CD4-positive, alpha-beta T cell (primary cell): ENCODE results near the gene MAT2A. TPM values are rescaled to one million over a fixed set of nuclear protein-coding genes. Genes with fewer than 3 reads are reported as not detected.

Experiments
- ATAC-seq: fragments of 200-7000 bp; cut with Tn5 transposase; one replicate; pipeline ENCODE4 v1.10.0; 2022; ENCODE audit warnings: mild to moderate bottlenecking; ENCODE audit not compliant: poor library complexity
- CTCF ChIA-PET: fragments of 350-600 bp; sonication (Branson Sonifier 250); formaldehyde crosslinking; loops from one replicate; lab custom pipeline; 2021; ENCODE audit warnings: antibody characterized with exemption, inconsistent platforms; lab: Charles Lee
- POLR2A ChIA-PET: fragments of 350-600 bp; sonication (Branson Sonifier 250); formaldehyde crosslinking; loops from one replicate; lab custom pipeline; 2021; ENCODE audit warnings: antibody characterized with exemption, inconsistent platforms; lab: Charles Lee
- DNase-seq, 14 experiments: peaks; one replicate each; pipeline ENCODE4 v3.0.0-alpha.2; 2013 to 2020; ENCODE audit warnings: mixed read lengths in 2 of 14
- H3K27ac ChIP-seq, 2 donors: one replicate each; pipeline versions ENCODE4 v1.5.1 to v1.7.0; 2013; ENCODE audit warnings: low read length in 2 of 2, low read depth in 1 of 2, mild to moderate bottlenecking in 1 of 2
- H3K27me3 ChIP-seq, 2 experiments: 1 replicate in 1 of 2; 2 replicates in 1 of 2; pipeline versions ENCODE4 v1.6.1 to v1.7.0; 2013; ENCODE audit warnings: low read length in 2 of 2, control low read depth in 1 of 2, mild to moderate bottlenecking in 1 of 2, moderate library complexity in 1 of 2; ENCODE audit not compliant: insufficient read depth in 2 of 2, control insufficient read depth in 1 of 2
- H3K36me3 ChIP-seq: one replicate; pipeline ENCODE4 v1.6.1; 2013; ENCODE audit warnings: low read length, control low read depth; ENCODE audit not compliant: insufficient read depth
- H3K4me1 ChIP-seq: one replicate; pipeline ENCODE4 v1.6.1; 2013; ENCODE audit warnings: low read length, control low read depth; ENCODE audit not compliant: insufficient read depth
- H3K4me3 ChIP-seq: one replicate; pipeline ENCODE4 v1.5.1; 2013; ENCODE audit warnings: mild to moderate bottlenecking, low read length, moderate library complexity
- H3K9me3 ChIP-seq, 2 experiments: 1 replicate in 1 of 2; 2 replicates in 1 of 2; pipeline versions ENCODE4 v1.6.1 to v1.7.0; 2013; ENCODE audit warnings: low read length in 2 of 2, mild to moderate bottlenecking in 2 of 2, control low read depth in 1 of 2, moderate library complexity in 1 of 2; ENCODE audit not compliant: control insufficient read depth in 1 of 2, insufficient read depth in 1 of 2
- H3K27ac Mint-ChIP-seq: one replicate; pipeline ENCODE4 v1.8.0; 2020; ENCODE audit warnings: mixed read lengths
- H3K27me3 Mint-ChIP-seq: one replicate; pipeline ENCODE4 v1.8.0; 2021; ENCODE audit warnings: mixed read lengths
- H3K36me3 Mint-ChIP-seq: one replicate; pipeline ENCODE4 v1.8.0; 2021; ENCODE audit warnings: low read depth, mixed read lengths
- H3K4me1 Mint-ChIP-seq: one replicate; pipeline ENCODE4 v1.8.0; 2021; ENCODE audit warnings: low read depth, mixed read lengths
- H3K4me3 Mint-ChIP-seq: one replicate; pipeline ENCODE4 v1.8.0; 2020; ENCODE audit warnings: mild to moderate bottlenecking, mixed read lengths
- H3K9me3 Mint-ChIP-seq: one replicate; pipeline ENCODE4 v1.8.0; 2020; ENCODE audit warnings: mixed read lengths
- CTCF ChIP-seq: fragments of 200-600 bp; IDR thresholded peaks from one replicate; pipeline ENCODE4 v1.8.0; 2022; ENCODE audit warnings: antibody characterized with exemption, mild to moderate bottlenecking
- intact Hi-C, 2 experiments: fragments of 100-400 bp; cut with DNase I in 1 of 2; cut with micrococcal nuclease in 1 of 2; formaldehyde crosslinking; loops; one replicate each; pipeline versions ENCODE4 v1.15.1 to v1.9.0; 2023 to 2025; cut with DNase I, micrococcal nuclease
- total RNA-seq, 174 experiments: library from RNA in 2 of 174; stranded (reverse) in 2 of 174; gene quantifications; one replicate each; pipeline ENCODE4 v1.2.3 and lab custom pipeline; 2021 to 2026

MAT2A gene
- total RNA-seq, 2 experiments from 2014 or later: 121 to 122 TPM

DNA sequence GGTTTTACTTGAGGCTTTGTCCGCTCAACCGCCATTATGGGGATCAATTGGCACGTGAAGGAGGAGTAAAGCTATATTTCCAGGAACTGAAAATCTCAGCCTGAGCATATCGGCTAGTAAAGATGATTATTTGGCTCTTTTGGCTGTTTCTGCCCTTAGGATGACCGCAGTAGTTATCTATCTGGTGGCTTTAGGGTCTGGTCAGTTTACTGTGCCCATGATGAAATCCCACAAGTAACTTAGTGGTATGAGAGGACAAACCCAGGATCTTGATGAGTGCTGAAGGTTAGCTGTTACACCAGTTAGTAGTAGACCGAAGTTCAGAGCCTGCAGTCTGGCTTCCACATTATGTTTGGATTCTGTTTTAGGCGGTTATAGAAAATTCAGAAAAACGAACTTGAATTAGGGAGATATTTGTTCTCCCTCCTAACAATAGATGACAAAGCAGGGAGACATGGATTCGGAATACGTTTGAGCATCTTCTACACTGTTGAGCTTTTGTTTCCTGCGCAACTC is 1.2 kb downstream of the MAT2A start:
- intact Hi-C loops: loop anchor here in 1 of 2 experiments (2.0 kb wide), 1 partner anchor 21 kb away; the partner anchor contains the start of gene GGCX
- DNase-seq: no peak
- H3K27ac Mint-ChIP-seq: peak overlapping the region; percentile 92
- peak overlapping the region; percentile 74 to 80 for H3K27ac ChIP-seq
- H3K27me3 Mint-ChIP-seq: no peaks in the 10 kb centered on the region
- H3K9me3 Mint-ChIP-seq: no peaks in the 10 kb centered on the region
- peak overlapping the region; percentile 91 for H3K4me3 Mint-ChIP-seq
- ATAC-seq: no peak
- H3K27me3 ChIP-seq: no peaks in the 10 kb centered on the region
- H3K4me3 ChIP-seq: peak overlapping the region; percentile 97
- H3K36me3 Mint-ChIP-seq: peaks cover 58% of the 10 kb centered on the region
- peaks cover 29% of the 10 kb centered on the region for H3K4me1 ChIP-seq
- H3K4me1 Mint-ChIP-seq: peaks cover 52% of the 10 kb centered on the region
- ChIA-PET CTCF (interaction anchor here (6.0 kb wide), 1 partner anchor 10 kb away, joined by 42 read pairs; no protein-coding TSS in a partner anchor), POLR2A (interaction anchor here (1.0 to 5.8 kb wide), 16 partner anchors 9 to 901 kb away, joined by 4 to 63 read pairs (median 16); partner anchors contain the start of genes C2orf68, ELMOD3, GGCX and KDM3A)
- no peaks in the 10 kb centered on the region for H3K9me3 ChIP-seq
- H3K36me3 ChIP-seq: peaks cover 40% of the 10 kb centered on the region
- TF ChIP-seq CTCF: no peak

- Mint-ChIP-seq H3K36me3 (peaks cover 67% of the 10 kb centered on the region), H3K4me3 (peak overlapping the region; percentile 91), H3K9me3 (no peaks in the 10 kb centered on the region), H3K27me3 (no peaks in the 10 kb centered on the region), H3K27ac (peak overlapping the region; percentile 92), H3K4me1 (peaks cover 52% of the 10 kb centered on the region)
- peaks cover 29% of the 10 kb centered on the region for H3K4me1 ChIP-seq
- no peaks in the 10 kb centered on the region for H3K9me3 ChIP-seq
- peaks cover 48% of the 10 kb centered on the region for H3K36me3 ChIP-seq
- ATAC-seq: no peak
- no peak overlapping the region for H3K4me3 ChIP-seq
- ChIA-PET CTCF (interaction anchor here (6.0 kb wide), 1 partner anchor 9 kb away, joined by 42 read pairs; no protein-coding TSS in a partner anchor), POLR2A (interaction anchor here (0.7 to 5.8 kb wide), 7 partner anchors 11 to 214 kb away, joined by 3 to 62 read pairs (median 5); partner anchors contain the start of genes C2orf68, GGCX and RNF181)
- TF ChIP-seq CTCF: no peak
- DNase-seq: no peak
- H3K27ac ChIP-seq: no peak overlapping the region
- intact Hi-C loops: loop anchor here in 1 of 2 experiments (2.0 kb wide), 1 partner anchor 20 kb away; the partner anchor contains the start of gene GGCX
- H3K27me3 ChIP-seq: no peaks in the 10 kb centered on the region
Observed at GRCh38 chr2:85541262-85541661, 2.3 kb downstream of the MAT2A start.

DNA sequence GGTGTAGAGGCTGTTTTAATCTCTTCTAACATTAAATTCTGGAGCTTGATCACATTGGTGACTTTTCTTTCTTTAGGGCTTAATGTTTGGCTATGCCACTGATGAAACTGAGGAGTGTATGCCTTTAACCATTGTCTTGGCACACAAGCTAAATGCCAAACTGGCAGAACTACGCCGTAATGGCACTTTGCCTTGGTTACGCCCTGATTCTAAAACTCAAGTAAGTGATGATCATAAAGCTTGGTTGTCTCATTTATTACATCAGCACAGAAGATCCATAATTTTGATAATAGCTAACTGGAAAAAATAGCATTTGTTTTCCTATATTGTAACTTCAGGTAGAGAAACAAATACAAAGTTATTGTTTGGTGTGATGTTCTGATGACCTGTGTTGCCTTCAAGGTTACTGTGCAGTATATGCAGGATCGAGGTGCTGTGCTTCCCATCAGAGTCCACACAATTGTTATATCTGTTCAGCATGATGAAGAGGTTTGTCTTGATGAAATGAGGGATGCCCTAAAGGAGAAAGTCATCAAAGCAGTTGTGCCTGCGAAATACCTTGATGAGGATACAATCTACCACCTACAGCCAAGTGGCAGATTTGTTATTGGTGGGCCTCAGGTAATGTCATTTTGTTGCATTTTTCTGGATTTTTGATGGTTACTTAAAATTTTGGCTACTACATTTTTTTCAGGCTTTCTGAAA is 2.9 kb downstream of the MAT2A start:
- CTCF ChIA-PET: interaction anchor here (6.0 kb wide), 1 partner anchor 9 kb away, joined by 42 read pairs; no protein-coding TSS in a partner anchor
- Mint-ChIP-seq H3K27ac (peak overlapping the region; percentile 92), H3K9me3 (no peaks in the 10 kb centered on the region), H3K4me3 (peak overlapping the region; percentile 91), H3K4me1 (peaks cover 50% of the 10 kb centered on the region), H3K27me3 (no peaks in the 10 kb centered on the region), H3K36me3 (peaks cover 72% of the 10 kb centered on the region)
- H3K4me1 ChIP-seq: peaks cover 29% of the 10 kb centered on the region
- H3K9me3 ChIP-seq: no peaks in the 10 kb centered on the region
- DNase-seq: no peak
- no peaks in the 10 kb centered on the region for H3K27me3 ChIP-seq
- no peak for TF ChIP-seq CTCF
- intact Hi-C loops: loop anchor here in 1 of 2 experiments (2.0 kb wide), 1 partner anchor 19 kb away; the partner anchor contains the start of gene GGCX
- no peak overlapping the region for H3K4me3 ChIP-seq
- H3K36me3 ChIP-seq: peaks cover 48% of the 10 kb centered on the region
- POLR2A ChIA-PET: interaction anchor here (0.7 to 5.8 kb wide), 6 partner anchors 10 to 215 kb away, joined by 3 to 62 read pairs (median 5); partner anchors contain the start of genes C2orf68 and GGCX
- no peak for ATAC-seq
- H3K27ac ChIP-seq: no peak overlapping the region
